NB4 (cell line): ENCODE data around the gene TCL1A.

Experiments
- DNase-seq: peaks from one replicate; pipeline ENCODE4 v3.0.0; 2010; ENCODE audit warnings: low read depth
- H3K4me3 ChIP-seq: one replicate; pipeline ENCODE4 v1.5.1; 2011; ENCODE audit warnings: mild to moderate bottlenecking, low read depth, low read length, moderate library complexity
- MYC ChIP-seq: IDR thresholded peaks from 2 replicates; pipeline ENCODE4 v1.6.1; 2011; ENCODE audit warnings: low read depth, low read length
- POLR2A ChIP-seq: IDR thresholded peaks from 2 replicates; pipeline ENCODE4 v1.6.1; 2011; ENCODE audit warnings: mild to moderate bottlenecking; ENCODE audit not compliant: insufficient read length; ENCODE audit errors: extremely low read depth
- TF ChIP-seq, protein P1 (sequence below): IDR thresholded peaks from one replicate; pipeline ENCODE4 v1.5.1; 2012; ENCODE audit warnings: low read depth, low read length
- TF ChIP-seq, protein P2 (sequence below): IDR thresholded peaks from 2 replicates; pipeline ENCODE4 v1.6.1; 2011; ENCODE audit warnings: low read depth, low read length

Gene TCL1A

DNA sequence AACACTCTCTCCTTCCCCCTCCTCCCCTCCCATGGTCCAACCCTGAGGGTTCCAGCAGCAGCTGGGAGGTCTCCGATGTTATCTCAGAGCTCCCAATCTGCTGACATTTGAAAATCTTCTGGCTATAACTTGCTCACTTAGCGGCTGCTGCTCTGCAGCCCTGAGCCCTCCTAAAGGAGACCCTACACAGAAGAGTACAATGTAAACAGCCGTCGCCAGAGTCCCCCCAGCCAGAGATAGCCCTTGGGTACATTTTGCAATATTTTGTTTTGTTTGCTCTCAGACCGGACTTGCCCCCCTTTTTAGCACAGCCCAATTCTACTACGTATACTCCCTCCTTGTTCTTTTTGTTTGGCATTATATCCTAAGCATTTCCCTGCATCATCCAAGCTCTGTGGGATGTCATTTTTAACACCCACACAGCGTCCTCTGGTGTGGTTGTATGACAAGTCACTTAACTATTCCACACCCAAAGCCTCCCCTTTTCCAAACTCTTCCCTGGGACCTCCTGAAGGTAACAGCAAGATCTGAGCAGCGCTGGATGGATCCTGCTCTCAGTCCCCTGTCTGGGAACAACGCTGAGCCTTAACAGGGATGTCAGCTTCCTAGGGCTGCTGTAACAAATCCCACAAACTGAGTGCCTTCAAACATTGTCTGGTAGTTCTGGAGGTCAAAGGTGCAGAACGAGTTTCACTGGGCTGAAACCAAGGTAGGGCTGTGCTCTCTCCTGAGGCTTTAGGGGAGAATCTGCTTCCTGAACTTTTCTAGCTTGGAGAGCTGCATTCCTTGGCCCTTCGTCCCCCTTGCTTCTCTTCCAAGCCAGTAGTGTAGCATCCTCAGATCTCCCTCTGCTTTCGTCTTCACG is 53.0 kb downstream of the TCL1A start:
- TF ChIP-seq, protein P1, sequence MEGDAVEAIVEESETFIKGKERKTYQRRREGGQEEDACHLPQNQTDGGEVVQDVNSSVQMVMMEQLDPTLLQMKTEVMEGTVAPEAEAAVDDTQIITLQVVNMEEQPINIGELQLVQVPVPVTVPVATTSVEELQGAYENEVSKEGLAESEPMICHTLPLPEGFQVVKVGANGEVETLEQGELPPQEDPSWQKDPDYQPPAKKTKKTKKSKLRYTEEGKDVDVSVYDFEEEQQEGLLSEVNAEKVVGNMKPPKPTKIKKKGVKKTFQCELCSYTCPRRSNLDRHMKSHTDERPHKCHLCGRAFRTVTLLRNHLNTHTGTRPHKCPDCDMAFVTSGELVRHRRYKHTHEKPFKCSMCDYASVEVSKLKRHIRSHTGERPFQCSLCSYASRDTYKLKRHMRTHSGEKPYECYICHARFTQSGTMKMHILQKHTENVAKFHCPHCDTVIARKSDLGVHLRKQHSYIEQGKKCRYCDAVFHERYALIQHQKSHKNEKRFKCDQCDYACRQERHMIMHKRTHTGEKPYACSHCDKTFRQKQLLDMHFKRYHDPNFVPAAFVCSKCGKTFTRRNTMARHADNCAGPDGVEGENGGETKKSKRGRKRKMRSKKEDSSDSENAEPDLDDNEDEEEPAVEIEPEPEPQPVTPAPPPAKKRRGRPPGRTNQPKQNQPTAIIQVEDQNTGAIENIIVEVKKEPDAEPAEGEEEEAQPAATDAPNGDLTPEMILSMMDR, result no peak
- no peak for TF ChIP-seq POLR2A
- no peak for TF ChIP-seq MYC
- TF ChIP-seq, protein P2, sequence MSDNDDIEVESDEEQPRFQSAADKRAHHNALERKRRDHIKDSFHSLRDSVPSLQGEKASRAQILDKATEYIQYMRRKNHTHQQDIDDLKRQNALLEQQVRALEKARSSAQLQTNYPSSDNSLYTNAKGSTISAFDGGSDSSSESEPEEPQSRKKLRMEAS, result no peak
- H3K4me3 ChIP-seq, result no peak overlapping the region
- DNase-seq, result no peak

DNA sequence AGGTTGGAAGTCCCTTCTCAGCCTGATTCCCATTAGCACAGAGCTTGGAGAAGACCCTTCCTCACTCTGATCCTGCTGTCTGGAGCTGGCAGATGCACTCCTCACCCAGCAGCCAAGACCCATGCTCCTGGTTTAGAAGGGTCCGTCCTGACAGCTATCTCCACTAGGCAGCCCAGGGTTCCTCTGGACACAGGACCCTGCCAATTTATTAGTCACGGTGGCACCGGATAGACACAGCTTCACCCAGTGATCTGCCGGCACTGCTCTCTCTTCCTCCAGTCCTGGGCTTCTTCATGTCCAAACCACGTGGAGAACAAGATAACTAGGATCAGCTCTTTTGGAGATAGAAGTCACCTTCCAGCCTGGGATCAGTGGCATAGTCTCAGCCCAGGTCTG is 53.9 kb downstream of the TCL1A start:
- H3K4me3 ChIP-seq, result no peak overlapping the region
- TF ChIP-seq POLR2A (no peak), MYC (no peak)
- TF ChIP-seq, protein P2, result no peak
- TF ChIP-seq, protein P1, result no peak

More for the DNA sequence above, 53.9 kb downstream of the TCL1A start:
- DNase-seq, result no peak
